RWPE1 (cell line): ENCODE measurements around the gene P2RY2.

Experiments
- CTCF ChIA-PET: fragments of 350-600 bp; sonication (Branson Sonifier 250); formaldehyde crosslinking; extraction: SDS; loops from one replicate; lab custom pipeline; 2021; lab: Yijun Ruan, JAX
- POLR2A ChIA-PET: fragments of 400-600 bp; formaldehyde crosslinking; extraction: SDS; loops from one replicate; lab custom pipeline; 2020; ENCODE audit warnings: antibody characterized with exemption; ENCODE audit not compliant: low non-redundant PET; lab: Yijun Ruan, JAX
- DNase-seq: peaks from one replicate; pipeline ENCODE4 v3.0.0; 2012; ENCODE audit warnings: low spot score
- H3K27ac ChIP-seq: fragments of 450-650 bp; 2 replicates; pipeline ENCODE4 v1.5.1; 2017
- TF ChIP-seq, protein P1 (sequence below): fragments of 450-650 bp; conservative IDR thresholded peaks from 2 replicates; pipeline ENCODE4 v1.5.1; 2017; ENCODE audit warnings: low read depth, mild to moderate bottlenecking

Gene P2RY2

DNA sequence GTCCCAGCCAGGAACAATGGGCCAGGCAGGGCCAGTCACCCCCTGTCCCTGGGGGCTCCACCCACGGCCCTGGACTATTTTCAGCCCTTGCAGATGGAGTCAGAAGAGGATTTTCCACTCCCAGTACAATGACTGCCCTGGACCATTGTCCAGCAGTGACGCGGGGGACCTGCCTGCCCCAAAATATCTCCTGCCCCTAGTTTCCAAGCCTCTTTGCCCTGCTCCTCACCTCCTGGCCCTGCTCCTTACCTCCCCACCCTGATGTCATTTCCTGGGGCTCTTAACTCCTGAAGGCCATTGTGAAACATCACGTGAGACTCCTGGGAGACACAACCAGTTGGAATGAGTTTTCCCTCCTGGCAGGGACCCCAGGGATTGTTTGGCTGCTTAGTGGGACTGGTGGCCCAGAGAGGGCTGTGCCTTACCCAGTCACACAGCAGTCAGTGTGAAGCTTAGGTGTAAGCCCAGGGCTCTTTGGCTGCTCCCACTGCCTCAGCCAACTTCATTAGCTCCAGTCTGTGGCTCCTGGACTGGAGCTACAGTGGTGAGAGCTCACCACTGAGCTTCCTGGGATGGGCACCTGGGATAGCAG lies 22.2 kb downstream of the P2RY2 start:
- TF ChIP-seq, protein P1, sequence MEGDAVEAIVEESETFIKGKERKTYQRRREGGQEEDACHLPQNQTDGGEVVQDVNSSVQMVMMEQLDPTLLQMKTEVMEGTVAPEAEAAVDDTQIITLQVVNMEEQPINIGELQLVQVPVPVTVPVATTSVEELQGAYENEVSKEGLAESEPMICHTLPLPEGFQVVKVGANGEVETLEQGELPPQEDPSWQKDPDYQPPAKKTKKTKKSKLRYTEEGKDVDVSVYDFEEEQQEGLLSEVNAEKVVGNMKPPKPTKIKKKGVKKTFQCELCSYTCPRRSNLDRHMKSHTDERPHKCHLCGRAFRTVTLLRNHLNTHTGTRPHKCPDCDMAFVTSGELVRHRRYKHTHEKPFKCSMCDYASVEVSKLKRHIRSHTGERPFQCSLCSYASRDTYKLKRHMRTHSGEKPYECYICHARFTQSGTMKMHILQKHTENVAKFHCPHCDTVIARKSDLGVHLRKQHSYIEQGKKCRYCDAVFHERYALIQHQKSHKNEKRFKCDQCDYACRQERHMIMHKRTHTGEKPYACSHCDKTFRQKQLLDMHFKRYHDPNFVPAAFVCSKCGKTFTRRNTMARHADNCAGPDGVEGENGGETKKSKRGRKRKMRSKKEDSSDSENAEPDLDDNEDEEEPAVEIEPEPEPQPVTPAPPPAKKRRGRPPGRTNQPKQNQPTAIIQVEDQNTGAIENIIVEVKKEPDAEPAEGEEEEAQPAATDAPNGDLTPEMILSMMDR: no peak
- POLR2A ChIA-PET: no interaction called here
- no peak for DNase-seq
- CTCF ChIA-PET: no interaction called here
- peak overlapping the region; percentile 55 for H3K27ac ChIP-seq

- no peak overlapping the region; the same call in 1 of the 2 replicates for H3K27ac ChIP-seq
- POLR2A ChIA-PET: no interaction called here
- DNase-seq: no peak
- TF ChIP-seq, protein P1: no peak
- CTCF ChIA-PET: interaction anchor here (0.7 to 0.9 kb wide), 2 partner anchors 48 to 94 kb away, joined by 3 to 4 read pairs; no protein-coding TSS in a partner anchor
These were observed 23.2 kb downstream of the P2RY2 start for GRCh38 chr11:73241300-73241699.

GRCh38 chr11:73242251-73243092 lies 24.4 kb downstream of the P2RY2 start:
- POLR2A ChIA-PET: no interaction called here
- DNase-seq: peak; percentile 75
- CTCF ChIA-PET: interaction anchor here (0.6 to 1.7 kb wide), 11 partner anchors 9 to 592 kb away, joined by 3 to 8 read pairs (median 3); no protein-coding TSS in a partner anchor
- peak overlapping the region; percentile 27 for H3K27ac ChIP-seq
- TF ChIP-seq, protein P1: peak; percentile 94

DNA sequence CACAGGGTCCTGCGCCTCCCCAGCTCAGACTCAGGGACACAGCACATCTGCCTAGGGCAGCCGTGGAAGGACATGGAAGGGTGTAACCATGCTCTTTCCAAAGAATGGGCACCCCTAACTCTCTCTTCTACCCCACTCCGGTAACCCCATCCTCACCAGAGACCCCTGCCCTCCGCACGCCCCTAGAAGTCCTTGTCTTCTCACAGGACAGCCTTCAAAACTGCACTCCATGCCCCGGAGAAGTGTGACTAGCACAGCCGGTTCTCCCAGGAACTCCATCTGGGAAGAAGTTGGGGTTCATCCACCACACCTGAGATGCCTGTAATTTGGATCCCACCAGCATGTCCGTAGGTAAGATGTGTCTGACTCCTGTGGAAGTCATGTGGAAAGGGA lies 25.0 kb downstream of the P2RY2 start:
- ChIA-PET POLR2A (no interaction called here), CTCF (interaction anchor here (0.6 to 1.7 kb wide), 10 partner anchors 23 to 591 kb away, joined by 3 to 8 read pairs (median 3); no protein-coding TSS in a partner anchor)
- peak overlapping the region; percentile 27 for H3K27ac ChIP-seq

DNA sequence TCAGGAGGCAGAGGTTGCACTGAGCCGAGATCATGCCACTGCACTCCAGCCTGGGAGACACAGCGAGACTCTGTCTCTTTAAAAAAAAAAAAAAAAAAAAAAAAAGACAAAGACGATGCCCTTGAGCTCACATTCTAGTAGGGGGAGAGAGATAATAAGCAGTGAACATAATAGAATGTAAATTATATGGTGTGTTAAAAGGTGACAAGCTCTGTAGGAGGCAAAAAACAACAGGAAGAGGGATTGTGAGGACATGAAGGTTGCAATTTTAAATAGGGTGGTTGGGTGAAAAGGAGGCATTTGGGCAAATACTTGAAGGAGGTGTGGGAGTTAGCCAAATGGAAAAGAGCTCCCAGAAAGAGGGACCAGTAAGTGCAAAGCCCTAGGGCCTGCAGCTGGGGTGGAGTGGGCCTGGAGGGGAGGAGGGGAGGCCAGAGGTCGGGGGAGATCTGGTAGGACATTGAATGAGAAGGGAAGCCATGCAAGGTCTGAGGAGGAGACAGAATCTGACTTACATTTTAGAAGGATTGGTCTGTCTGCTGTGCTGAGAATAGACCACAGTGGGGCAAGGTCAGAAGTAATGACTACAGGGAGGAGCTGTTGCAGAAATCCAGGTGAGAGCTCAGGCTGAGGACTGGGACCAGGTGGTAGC lies 26.6 kb downstream of the P2RY2 start:
- POLR2A ChIA-PET: no interaction called here
- TF ChIP-seq, protein P1: no peak
- no peak for DNase-seq

More for the DNA sequence above, 25.0 kb downstream of the P2RY2 start:
- TF ChIP-seq, protein P1: no peak
- DNase-seq: no peak

DNA sequence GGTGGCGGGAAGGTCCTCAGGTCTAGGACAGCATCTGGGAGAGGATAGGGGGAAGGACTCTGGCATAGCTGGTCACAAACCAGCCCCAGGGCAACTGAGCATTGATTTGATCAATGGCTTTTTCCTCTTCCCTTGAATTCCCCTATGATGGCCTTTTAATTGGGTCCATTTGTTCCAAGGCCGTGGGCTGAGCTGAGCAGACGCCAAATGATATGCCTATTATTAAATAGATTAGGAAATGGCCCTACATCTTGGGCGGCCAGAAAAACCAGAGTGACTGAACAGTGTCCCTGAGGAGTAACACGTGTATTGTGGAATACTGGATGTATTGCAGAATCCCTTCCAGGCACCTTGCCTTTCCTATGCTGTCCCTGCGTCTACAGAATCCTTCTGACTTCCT lies 27.4 kb downstream of the P2RY2 start:
- CTCF ChIA-PET: interaction anchor here (0.7 kb wide), 3 partner anchors 9 to 321 kb away, joined by 3 to 5 read pairs (median 3); no protein-coding TSS in a partner anchor
- no peak for DNase-seq
- H3K27ac ChIP-seq: no peak overlapping the region
- POLR2A ChIA-PET: no interaction called here
- TF ChIP-seq, protein P1: no peak

More for the DNA sequence above, 26.6 kb downstream of the P2RY2 start:
- H3K27ac ChIP-seq: no peak overlapping the region
- CTCF ChIA-PET: interaction anchor here (0.6 to 1.0 kb wide), 5 partner anchors 21 to 1682 kb away, joined by 3 to 5 read pairs (median 3); no protein-coding TSS in a partner anchor
